HEK293 (cell line): ENCODE results near the gene VPS13D.

Experiments used
- CTCF ChIP-seq: fragments of 450-650 bp; formaldehyde crosslinking; IDR thresholded peaks from 2 replicates; pipeline ENCODE4 v1.5.1; 2016; ENCODE audit warnings: missing biosample characterization, missing genetic modification characterization
- GFI1B ChIP-seq: fragments of 450-650 bp; formaldehyde crosslinking; IDR thresholded peaks from 2 replicates; pipeline ENCODE4 v1.5.1; 2016; ENCODE audit warnings: missing biosample characterization, missing genetic modification characterization
- GLIS1 ChIP-seq: fragments of 450-650 bp; formaldehyde crosslinking; IDR thresholded peaks from 2 replicates; pipeline ENCODE4 v1.5.1; 2016; ENCODE audit warnings: missing biosample characterization, missing genetic modification characterization
- ZBTB17 ChIP-seq: fragments of 450-650 bp; formaldehyde crosslinking; IDR thresholded peaks from 2 replicates; pipeline ENCODE4 v1.5.1; 2016; ENCODE audit warnings: missing biosample characterization, missing genetic modification characterization
- ZNF140 ChIP-seq: fragments of 450-650 bp; formaldehyde crosslinking; IDR thresholded peaks from 2 replicates; pipeline ENCODE4 v1.5.1; 2016; ENCODE audit warnings: missing biosample characterization, missing genetic modification characterization
- ZNF24 ChIP-seq: fragments of 450-650 bp; formaldehyde crosslinking; IDR thresholded peaks from 2 replicates; pipeline ENCODE4 v1.5.1; 2016; ENCODE audit warnings: missing biosample characterization, missing genetic modification characterization
- ZNF274 ChIP-seq, 2 experiments: fragments of 200-500 bp in 1 of 2; fragments of 450-650 bp in 1 of 2; sonication (Bioruptor generic) in 1 of 2; formaldehyde crosslinking in 1 of 2; IDR thresholded peaks; 2 replicates each; pipeline versions ENCODE4 v1.5.1 to v1.6.1; 2014 to 2016; ENCODE audit warnings: borderline replicate concordance in 1 of 2, inconsistent platforms in 1 of 2, low read length in 1 of 2, missing biosample characterization in 1 of 2, missing genetic modification characterization in 1 of 2
- ZNF501 ChIP-seq: fragments of 450-650 bp; formaldehyde crosslinking; IDR thresholded peaks from 2 replicates; pipeline ENCODE4 v1.5.1; 2016; ENCODE audit warnings: missing biosample characterization, missing genetic modification characterization
- ZNF747 ChIP-seq: fragments of 450-650 bp; formaldehyde crosslinking; IDR thresholded peaks from 2 replicates; pipeline ENCODE4 v1.5.1; 2016; ENCODE audit warnings: missing biosample characterization, missing genetic modification characterization
- ZSCAN16 ChIP-seq: fragments of 450-650 bp; formaldehyde crosslinking; IDR thresholded peaks from 2 replicates; pipeline ENCODE4 v1.5.1; 2016; ENCODE audit warnings: missing biosample characterization, missing genetic modification characterization

DNA sequence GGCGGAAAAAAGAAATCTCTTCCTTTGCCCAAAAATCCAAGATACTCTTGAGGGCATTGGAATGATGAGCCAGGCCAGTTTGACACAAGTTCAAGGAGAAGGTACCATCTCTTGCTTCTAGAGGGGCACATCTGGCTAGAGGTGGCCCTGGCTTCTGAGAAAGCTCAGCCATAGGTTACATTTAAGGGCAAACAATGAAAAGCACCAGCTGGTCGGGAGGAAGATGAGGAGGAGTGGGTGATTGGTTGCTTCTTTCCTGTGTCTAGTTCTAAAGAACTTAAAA, 256.2 kb downstream of the VPS13D start:
- TF ChIP-seq CTCF (tag by site-specific recombination) (no peak), ZNF140 (no peak), GLIS1 (tag by site-specific recombination) (no peak), ZNF274 (IDR thresholded peaks at IDR 0.05; ENCODE audit: low read length) (no peak), ZNF274 (tag by site-specific recombination; IDR thresholded peaks at IDR 0.05; ENCODE audit: borderline replicate concordance) (no peak), ZNF501 (tag by site-specific recombination) (no peak), ZSCAN16 (tag by site-specific recombination) (no peak), ZNF747 (tag by site-specific recombination) (no peak), ZNF24 (tag by site-specific recombination) (no peak), ZBTB17 (tag by site-specific recombination) (no peak), GFI1B (tag by site-specific recombination) (no peak)
